Measurements from ENCODE around the gene BCL11A.

The BCL11A gene

DNA sequence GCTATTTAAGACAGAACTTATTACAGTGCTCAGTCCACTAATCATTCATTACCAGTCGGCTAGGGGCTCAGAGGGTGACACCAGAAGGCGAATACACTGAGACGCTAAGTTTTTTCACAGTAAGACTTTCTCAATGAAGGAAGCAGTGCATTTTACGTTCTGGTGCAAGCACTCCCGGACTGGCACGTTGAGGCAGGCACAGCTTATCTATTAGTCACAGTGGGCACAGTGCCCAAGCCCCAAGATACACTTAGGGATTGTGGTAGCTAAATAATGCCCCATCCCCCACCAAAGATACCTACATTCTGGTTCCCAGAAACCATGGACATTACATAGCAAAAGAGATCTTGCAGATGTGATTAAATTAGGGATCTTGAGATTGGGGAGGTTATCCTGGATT is 32.6 kb upstream of the BCL11A start:
- H2AFZ ChIP-seq (ENCODE audit: low read depth, low read length) = no peak overlapping the region
- peaks cover 17 to 43% of the 10 kb centered on the region in 2 experiments for H3K27me3 ChIP-seq (ENCODE audit: control insufficient read depth in 1 of 2, insufficient read depth in 1 of 2, low read length in 2 of 2)
- peaks cover 2% of the 10 kb centered on the region for H3K4me1 ChIP-seq (ENCODE audit: control insufficient read depth, insufficient read depth, low read depth, low read length)
- WGBS = 86% methylated on average over 6 of the region's 6 CpGs
- no peak overlapping the region for H4K91ac ChIP-seq (ENCODE audit: low read length)
- H3K36me3 ChIP-seq (ENCODE audit: control insufficient read depth in 1 of 2, insufficient read depth in 2 of 2, low read depth in 1 of 2, low read length in 2 of 2) = no peaks in the 10 kb centered on the region
- no peak for DNase-seq
- H2BK12ac ChIP-seq (ENCODE audit: low read length in 2 of 2) = no peak overlapping the region
- H3K4ac ChIP-seq (ENCODE audit: low read depth in 1 of 2, low read length in 2 of 2) = no peak overlapping the region
- H2AK5ac ChIP-seq (ENCODE audit: low read length, severe bottlenecking) = no peak overlapping the region
- H3K9me3 ChIP-seq (ENCODE audit: control insufficient read depth, low read length) = no peaks in the 10 kb centered on the region
- H3K27ac ChIP-seq (ENCODE audit: low read length, poor library complexity, severe bottlenecking) = no peak overlapping the region
- no peak overlapping the region for H3K4me3 ChIP-seq (ENCODE audit: insufficient read depth in 1 of 2, low read depth in 1 of 2, low read length in 2 of 2)
- no peak overlapping the region for H3K4me2 ChIP-seq (ENCODE audit: low read length, poor library complexity, severe bottlenecking)
- H2BK5ac ChIP-seq (ENCODE audit: low read depth, low read length, poor library complexity, severe bottlenecking) = no peak overlapping the region
- no peak overlapping the region for H3K9ac ChIP-seq (ENCODE audit: low read length)
- H4K8ac ChIP-seq (ENCODE audit: low read length) = no peak overlapping the region
- H2BK120ac ChIP-seq (ENCODE audit: low read depth, low read length) = no peak overlapping the region
- H3K23ac ChIP-seq (ENCODE audit: low read length in 2 of 2) = no peak overlapping the region
- no peaks in the 10 kb centered on the region for H3K79me1 ChIP-seq (replicated peaks; ENCODE audit: low read length, poor library complexity, severe bottlenecking)
- no peak overlapping the region for H2BK15ac ChIP-seq (ENCODE audit: low read depth, poor library complexity, severe bottlenecking)
- no peak overlapping the region for H3K18ac ChIP-seq (ENCODE audit: low read depth in 1 of 2, low read length in 2 of 2)
- no peak overlapping the region for H3K14ac ChIP-seq (ENCODE audit: low read length in 2 of 2)

DNA sequence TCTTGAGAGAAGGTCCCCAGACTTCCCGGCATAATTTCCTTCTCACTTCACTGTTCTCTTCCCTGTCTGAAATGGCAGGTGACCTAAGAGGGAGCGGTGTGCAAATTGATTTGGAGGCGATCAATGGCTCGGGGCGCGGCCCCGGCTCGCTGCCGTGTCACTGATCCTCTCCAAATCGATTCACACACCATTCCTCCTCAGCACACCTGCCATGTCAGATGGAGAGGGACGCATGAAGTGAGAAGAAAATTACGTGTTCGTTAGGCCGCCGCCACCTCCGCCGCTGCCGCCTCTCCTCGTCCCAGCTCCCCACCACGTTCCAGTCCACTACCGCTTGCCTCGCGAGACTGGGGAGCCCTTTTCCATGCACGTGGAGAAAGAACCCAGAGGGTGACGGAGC is 31.8 kb upstream of the BCL11A start:
- H3K23ac ChIP-seq (ENCODE audit: low read length in 2 of 2) = no peak overlapping the region
- H3K36me3 ChIP-seq (ENCODE audit: control insufficient read depth in 1 of 2, insufficient read depth in 2 of 2, low read depth in 1 of 2, low read length in 2 of 2) = no peaks in the 10 kb centered on the region
- H3K4me3 ChIP-seq (ENCODE audit: insufficient read depth in 1 of 2, low read depth in 1 of 2, low read length in 2 of 2) = no peak overlapping the region
- 93% methylated on average over 25 of the region's 25 CpGs for WGBS
- no peak overlapping the region for H3K4ac ChIP-seq (ENCODE audit: low read depth in 1 of 2, low read length in 2 of 2)
- H3K9me3 ChIP-seq (ENCODE audit: control insufficient read depth, low read length) = no peaks in the 10 kb centered on the region
- no peak overlapping the region for H2BK5ac ChIP-seq (ENCODE audit: low read depth, low read length, poor library complexity, severe bottlenecking)
- no peaks in the 10 kb centered on the region for H3K79me1 ChIP-seq (replicated peaks; ENCODE audit: low read length, poor library complexity, severe bottlenecking)
- H2AK5ac ChIP-seq (ENCODE audit: low read length, severe bottlenecking) = no peak overlapping the region
- H3K14ac ChIP-seq (ENCODE audit: low read length in 2 of 2) = no peak overlapping the region
- H3K9ac ChIP-seq (ENCODE audit: low read length) = no peak overlapping the region
- no peak for DNase-seq
- no peak overlapping the region for H4K8ac ChIP-seq (ENCODE audit: low read length)
- no peak overlapping the region for H2BK15ac ChIP-seq (ENCODE audit: low read depth, poor library complexity, severe bottlenecking)
- H3K27me3 ChIP-seq (ENCODE audit: control insufficient read depth in 1 of 2, insufficient read depth in 1 of 2, low read length in 2 of 2) = peaks cover 25 to 51% of the 10 kb centered on the region in 2 experiments
- peaks cover 2% of the 10 kb centered on the region for H3K4me1 ChIP-seq (ENCODE audit: control insufficient read depth, insufficient read depth, low read depth, low read length)
- no peak overlapping the region for H3K4me2 ChIP-seq (ENCODE audit: low read length, poor library complexity, severe bottlenecking)
- H2AFZ ChIP-seq (ENCODE audit: low read depth, low read length) = no peak overlapping the region
- no peak overlapping the region for H3K27ac ChIP-seq (ENCODE audit: low read length, poor library complexity, severe bottlenecking)
- no peak overlapping the region for H3K18ac ChIP-seq (ENCODE audit: low read depth in 1 of 2, low read length in 2 of 2)
- no peak overlapping the region for H4K91ac ChIP-seq (ENCODE audit: low read length)
- no peak overlapping the region for H2BK120ac ChIP-seq (ENCODE audit: low read depth, low read length)
- H2BK12ac ChIP-seq (ENCODE audit: low read length in 2 of 2) = no peak overlapping the region

DNA sequence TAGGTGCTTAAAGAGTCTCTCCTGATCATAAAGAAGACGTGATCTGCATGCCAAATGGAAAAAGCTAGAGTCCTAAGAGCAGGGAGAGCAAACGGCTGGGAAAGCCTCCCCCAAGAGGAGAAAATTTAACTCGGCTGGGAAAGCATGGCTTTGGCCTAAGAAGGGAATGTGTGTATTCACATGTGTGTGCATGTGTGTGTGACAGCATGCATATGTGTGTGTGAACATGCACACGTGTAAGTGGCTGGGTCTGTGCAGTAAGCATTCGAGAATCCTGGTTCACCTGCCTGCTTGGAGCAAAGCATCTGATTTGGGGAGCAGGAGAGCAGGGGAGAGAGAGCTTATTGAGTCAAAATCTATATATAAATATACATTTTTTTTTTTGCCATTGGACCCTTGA is 30.1 kb upstream of the BCL11A start:
- H3K79me1 ChIP-seq (replicated peaks; ENCODE audit: low read length, poor library complexity, severe bottlenecking) = no peaks in the 10 kb centered on the region
- no peak overlapping the region for H3K4me3 ChIP-seq (ENCODE audit: insufficient read depth in 1 of 2, low read depth in 1 of 2, low read length in 2 of 2)
- no peak overlapping the region for H2AFZ ChIP-seq (ENCODE audit: low read depth, low read length)
- H2BK5ac ChIP-seq (ENCODE audit: low read depth, low read length, poor library complexity, severe bottlenecking) = no peak overlapping the region
- DNase-seq = no peak
- H3K9ac ChIP-seq (ENCODE audit: low read length) = no peak overlapping the region
- no peak overlapping the region for H3K18ac ChIP-seq (ENCODE audit: low read depth in 1 of 2, low read length in 2 of 2)
- no peak overlapping the region for H3K23ac ChIP-seq (ENCODE audit: low read length in 2 of 2)
- H3K9me3 ChIP-seq (ENCODE audit: control insufficient read depth, low read length) = no peaks in the 10 kb centered on the region
- no peak overlapping the region for H3K4ac ChIP-seq (ENCODE audit: low read depth in 1 of 2, low read length in 2 of 2)
- no peak overlapping the region for H3K27ac ChIP-seq (ENCODE audit: low read length, poor library complexity, severe bottlenecking)
- H3K36me3 ChIP-seq (ENCODE audit: control insufficient read depth in 1 of 2, insufficient read depth in 2 of 2, low read depth in 1 of 2, low read length in 2 of 2) = no peaks in the 10 kb centered on the region
- H3K4me1 ChIP-seq (ENCODE audit: control insufficient read depth, insufficient read depth, low read depth, low read length) = peaks cover 2% of the 10 kb centered on the region
- no peak overlapping the region for H2BK120ac ChIP-seq (ENCODE audit: low read depth, low read length)
- H4K8ac ChIP-seq (ENCODE audit: low read length) = no peak overlapping the region
- H2BK15ac ChIP-seq (ENCODE audit: low read depth, poor library complexity, severe bottlenecking) = no peak overlapping the region
- 65% methylated on average over 5 of the region's 5 CpGs for WGBS
- H3K27me3 ChIP-seq (ENCODE audit: control insufficient read depth in 1 of 2, insufficient read depth in 1 of 2, low read length in 2 of 2) = peaks cover 29 to 66% of the 10 kb centered on the region in 2 experiments
- H2BK12ac ChIP-seq (ENCODE audit: low read length in 2 of 2) = no peak overlapping the region
- no peak overlapping the region for H2AK5ac ChIP-seq (ENCODE audit: low read length, severe bottlenecking)
- H3K14ac ChIP-seq (ENCODE audit: low read length in 2 of 2) = no peak overlapping the region
- no peak overlapping the region for H4K91ac ChIP-seq (ENCODE audit: low read length)
- H3K4me2 ChIP-seq (ENCODE audit: low read length, poor library complexity, severe bottlenecking) = no peak overlapping the region

DNA sequence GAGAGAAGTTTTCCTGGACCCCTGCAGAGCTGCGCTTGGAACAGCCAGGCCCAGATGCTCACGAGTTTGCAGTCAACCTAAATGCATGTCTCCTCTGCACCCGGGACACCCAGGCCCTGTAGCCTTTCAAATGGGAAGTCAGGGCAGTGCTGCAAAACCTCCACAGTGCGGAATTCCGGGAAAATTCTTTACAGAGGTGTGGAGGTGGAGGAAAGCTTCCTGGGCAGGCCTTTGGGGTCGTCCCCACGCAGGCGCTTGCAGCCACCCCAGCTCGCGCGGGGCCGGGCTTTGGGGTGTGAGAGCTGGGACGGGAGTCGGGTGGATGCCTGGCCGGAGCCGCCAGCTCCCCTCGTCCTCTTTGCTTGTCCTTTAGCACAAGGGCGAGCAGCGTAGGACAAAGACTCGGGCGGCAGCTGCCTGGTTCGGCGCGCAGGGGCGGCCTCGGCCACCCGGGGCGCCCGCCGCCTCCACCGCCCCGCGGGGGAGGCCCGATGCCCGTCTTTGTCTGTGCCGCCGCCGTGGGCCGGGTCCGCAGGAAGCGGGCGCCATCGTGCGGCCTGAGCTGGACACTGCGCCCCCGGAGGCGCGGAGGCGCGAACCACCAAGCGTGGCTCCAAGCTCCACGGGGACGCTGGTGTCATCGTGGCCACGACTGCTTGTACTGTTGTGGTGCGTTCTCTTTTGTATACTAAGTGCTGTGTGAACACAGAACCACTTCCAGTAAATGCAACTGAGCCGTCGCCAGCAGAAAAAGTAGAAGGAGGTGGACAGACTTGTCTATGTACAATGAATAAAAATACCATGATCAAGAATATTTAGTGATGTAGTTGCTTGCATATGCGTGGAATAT is 28.2 kb upstream of the BCL11A start:
- Histone ChIP-seq H2AFZ (ENCODE audit: low read depth, low read length) (peak overlapping the region; percentile 18), H3K9ac (ENCODE audit: low read length) (peak overlapping the region; percentile 41), H2AK5ac (ENCODE audit: low read length, severe bottlenecking) (no peak overlapping the region), H3K79me1 (replicated peaks; ENCODE audit: low read length, poor library complexity, severe bottlenecking) (no peaks in the 10 kb centered on the region), H3K4me1 (ENCODE audit: control insufficient read depth, insufficient read depth, low read depth, low read length) (peaks cover 2% of the 10 kb centered on the region), H3K18ac (ENCODE audit: low read depth in 1 of 2, low read length in 2 of 2) (no peak overlapping the region), H3K14ac (ENCODE audit: low read length in 2 of 2) (no peak overlapping the region), H3K4me3 (ENCODE audit: insufficient read depth in 1 of 2, low read depth in 1 of 2, low read length in 2 of 2) (peak overlapping the region; percentile 50 to 65), H2BK15ac (ENCODE audit: low read depth, poor library complexity, severe bottlenecking) (no peak overlapping the region), H2BK12ac (ENCODE audit: low read length in 2 of 2) (no peak overlapping the region), H2BK120ac (ENCODE audit: low read depth, low read length) (no peak overlapping the region), H3K36me3 (ENCODE audit: control insufficient read depth in 1 of 2, insufficient read depth in 2 of 2, low read depth in 1 of 2, low read length in 2 of 2) (no peaks in the 10 kb centered on the region), H2BK5ac (ENCODE audit: low read depth, low read length, poor library complexity, severe bottlenecking) (no peak overlapping the region), H3K27me3 (ENCODE audit: control insufficient read depth in 1 of 2, insufficient read depth in 1 of 2, low read length in 2 of 2) (peaks cover 24 to 68% of the 10 kb centered on the region in 2 experiments), H3K23ac (ENCODE audit: low read length in 2 of 2) (peak overlapping the region in 1 of 2 experiments; percentile 14), H3K27ac (ENCODE audit: low read length, poor library complexity, severe bottlenecking) (no peak overlapping the region), H3K4ac (ENCODE audit: low read depth in 1 of 2, low read length in 2 of 2) (no peak overlapping the region), H3K4me2 (ENCODE audit: low read length, poor library complexity, severe bottlenecking) (peak overlapping the region; percentile 96), H4K91ac (ENCODE audit: low read length) (no peak overlapping the region), H3K9me3 (ENCODE audit: control insufficient read depth, low read length) (no peaks in the 10 kb centered on the region), H4K8ac (ENCODE audit: low read length) (no peak overlapping the region)
- WGBS = 4% methylated on average over 55 of the region's 59 CpGs
- DNase-seq = peak; percentile 46

All from mesenchymal stem cell (in vitro differentiated cells and primary cell).